Measurements from ENCODE around the gene PREPL. TPM values are rescaled to one million over a fixed set of nuclear protein-coding genes. Genes with fewer than 3 reads are reported as not detected.

Gene PREPL
- total RNA-seq (25.7 and 26.0 TPM in 2 replicates), polyA plus RNA-seq (8.4 and 10.1 TPM in 2 replicates), polyA minus RNA-seq (23.2 and 24.3 TPM in 2 replicates), Bru-seq, nascent RNA (percentile 75 among the genes with signal in this experiment), BruChase-seq, experiment 1, labeled RNA remaining after a 6-hour chase (percentile 78 among the genes with signal in this experiment), BruChase-seq, experiment 2, labeled RNA remaining after a 2-hour chase (percentile 81 among the genes with signal in this experiment)
- polyA plus RNA-seq (2011; cell fraction: cytosol; rRNA removed): 11.1 and 12.0 TPM in 2 replicates
- 21.3 and 32.5 TPM in 2 replicates for polyA plus RNA-seq (2011; cell fraction: nucleus; rRNA removed)
- 24.2 and 28.2 TPM in 2 replicates for polyA plus RNA-seq (2012)
- polyA minus RNA-seq (2011; cell fraction: cytosol; rRNA and poly(A)+ RNA removed): 17.1 TPM
- 27.4 and 33.0 TPM in 2 replicates for polyA minus RNA-seq (2011; cell fraction: nucleus; rRNA and poly(A)+ RNA removed)
- long read RNA-seq, full-length matches to known transcripts: 24 of 34 reads
- long read RNA-seq, partial matches to known transcripts: 1 of 34 reads
- long read RNA-seq, other reads (novel, unspliced or antisense): 9 of 34 reads

GRCh38 chr2:44361330-44362206 is at the start of gene PREPL, which contains the start of gene CAMKMT:
Gene PREPL, minus strand, starts transcription at chr2:44361494. Its CDS starts 15,152 bp downstream, at chr2:44346342.
Gene CAMKMT, plus strand, starts transcription at chr2:44361947.
- intact Hi-C loops (cut with micrococcal nuclease): loop anchor here (1.0 to 10.0 kb wide), 5 partner anchors 29 to 443 kb away; partner anchors contain the start of gene PPM1B
- FAIRE-seq: peak; percentile 99
- Histone ChIP-seq H3K9me3 (replicated peaks; ENCODE audit: control insufficient read depth, insufficient read depth, low read length) (no peaks in the 10 kb centered on the region), H3K9me1 (replicated peaks; ENCODE audit: control insufficient read depth, extremely low read depth, insufficient read depth, low read length) (no peaks in the 10 kb centered on the region), H3K4me2 (ENCODE audit: insufficient read depth, low read length) (peak within 1 kb of the TSS; percentile 91), H3K4me3 (replicated peaks in 1 of 3; ENCODE audit: insufficient read depth in 1 of 3, low read depth in 1 of 3, low read length in 3 of 3) (peak within 1 kb of the TSS; percentile 59 to 89 (median 86)), H3K36me3 (ENCODE audit: control insufficient read depth in 2 of 2, extremely low read depth in 1 of 2, insufficient read depth in 2 of 2, low read length in 2 of 2) (no peaks in the 10 kb centered on the region), H3K27me3 (ENCODE audit: control insufficient read depth in 2 of 2, insufficient read depth in 2 of 2, low read length in 2 of 2) (no peaks in the 10 kb centered on the region), H4K20me1 (replicated peaks; ENCODE audit: control insufficient read depth, extremely low read depth, insufficient read depth, low read length) (no peaks in the 10 kb centered on the region), H3K9ac (replicated peaks; ENCODE audit: extremely low read depth, insufficient read depth, low read length) (peak within 1 kb of the TSS; percentile 98), H3K79me2 (ENCODE audit: control insufficient read depth, insufficient read depth, low read length) (peaks cover 15% of the 10 kb centered on the region), H3K4me1 (ENCODE audit: control insufficient read depth, extremely low read depth, insufficient read depth, low read length) (peaks cover 24% of the 10 kb centered on the region), H3K27ac (ENCODE audit: insufficient read depth, low read depth, low read length) (peak within 1 kb of the TSS; percentile 99), H2AFZ (ENCODE audit: low read depth, low read length) (peak within 1 kb of the TSS; percentile 96)
- TF ChIP-seq MAX (IDR thresholded peaks at IDR 0.05; ENCODE audit: insufficient read depth, insufficient read length): peak; percentile 16
- TF ChIP-seq EZH2 (IDR thresholded peaks at IDR 0.05; ENCODE audit: borderline replicate concordance, low read depth, low read length, severe bottlenecking): no peak
- peak; percentile 82 for TF ChIP-seq POLR2A (IDR thresholded peaks at IDR 0.05; ENCODE audit: low read depth, low read length)
- peak; percentile 94 for TF ChIP-seq MYC (IDR thresholded peaks at IDR 0.05; ENCODE audit: low read depth, low read length)
- peak; percentile 45 for TF ChIP-seq POLR2AphosphoS5 (IDR thresholded peaks at IDR 0.05; ENCODE audit: insufficient read depth, low read depth, low read length)
- TF ChIP-seq GATA2 (IDR thresholded peaks at IDR 0.05; ENCODE audit: insufficient read depth, insufficient read length, low read depth, low read length): no peak
- TF ChIP-seq JUN (IDR thresholded peaks at IDR 0.05; ENCODE audit: borderline replicate concordance, insufficient read depth, insufficient read length, low read depth): no peak
- POLR2A ChIA-PET: no interaction called here
- BruUV-seq (replicated peaks): no TSS peak
- dilution Hi-C loops (cut with MboI; ENCODE audit: extremely low pct_ligation_motif_present, low sequenced_read_pairs): no loop called here
- DNase-seq (ENCODE audit: low read depth, low spot score): peak; percentile 97
- CTCF ChIA-PET: interaction anchor here (0.8 to 2.5 kb wide), 11 partner anchors 10 to 594 kb away, joined by 3 to 16 read pairs (median 5); no protein-coding TSS in a partner anchor

Data from endothelial cell of umbilical vein (primary cell).